Mesendoderm (in vitro differentiated cells): Measurements from ENCODE around the gene RNGTT.
"Not testable (repeated sequence)": the region's sequence is repeated elsewhere in the genome, so short reads cannot be mapped to it uniquely, and the experiment has no call there.

ENCODE experiments used
- DNase-seq: peaks from one replicate; pipeline ENCODE4 v3.0.0; 2013
- H2AK5ac ChIP-seq: 2 replicates; pipeline ENCODE4 v1.6.1; 2013; ENCODE audit warnings: low read length, inconsistent platforms
- H2BK120ac ChIP-seq: 2 replicates; pipeline ENCODE4 v1.6.1; 2013; ENCODE audit warnings: low read depth, mild to moderate bottlenecking, low read length, moderate library complexity, mixed read lengths
- H2BK15ac ChIP-seq: replicated peaks from 2 replicates; pipeline ENCODE4 v1.6.1; 2013; ENCODE audit warnings: low read depth, mild to moderate bottlenecking, moderate library complexity
- H2BK5ac ChIP-seq: 2 replicates; pipeline ENCODE4 v1.6.1; 2013; ENCODE audit warnings: low read length, inconsistent platforms
- H3K18ac ChIP-seq: 2 replicates; pipeline ENCODE4 v1.6.1; 2013; ENCODE audit warnings: mild to moderate bottlenecking, low read length, mixed read lengths
- H3K23ac ChIP-seq: one replicate; pipeline ENCODE4 v1.6.1; 2013; ENCODE audit warnings: low read length
- H3K27ac ChIP-seq: 2 replicates; pipeline ENCODE4 v1.5.1; 2013; ENCODE audit warnings: low read depth, mild to moderate bottlenecking, inconsistent platforms, low read length, moderate library complexity
- H3K27me3 ChIP-seq: 2 replicates; pipeline ENCODE4 v1.6.1; 2013; ENCODE audit warnings: low read length, control low read depth, mild to moderate bottlenecking, inconsistent platforms; ENCODE audit not compliant: insufficient read depth, poor library complexity
- H3K36me3 ChIP-seq: 2 replicates; pipeline ENCODE4 v1.6.1; 2013; ENCODE audit warnings: low read length, inconsistent platforms; ENCODE audit not compliant: control insufficient read depth, insufficient read depth
- H3K4ac ChIP-seq: one replicate; pipeline ENCODE4 v1.6.1; 2013; ENCODE audit warnings: low read depth, mild to moderate bottlenecking, low read length, moderate library complexity
- H3K4me1 ChIP-seq: 2 replicates; pipeline ENCODE4 v1.6.1; 2013; ENCODE audit warnings: low read depth, low read length, inconsistent platforms; ENCODE audit not compliant: control insufficient read depth
- H3K4me2 ChIP-seq: 2 replicates; pipeline ENCODE4 v1.6.1; 2013; ENCODE audit warnings: low read length
- H3K4me3 ChIP-seq: 2 replicates; pipeline ENCODE4 v1.5.1; 2013; ENCODE audit warnings: mild to moderate bottlenecking, low read length
- H3K56ac ChIP-seq: one replicate; pipeline ENCODE4 v1.6.1; 2013; ENCODE audit warnings: low read length
- H3K79me1 ChIP-seq: 2 replicates; pipeline ENCODE4 v1.6.1; 2013; ENCODE audit warnings: low read length, inconsistent platforms
- H3K79me2 ChIP-seq: 2 replicates; pipeline ENCODE4 v1.6.1; 2013; ENCODE audit warnings: mild to moderate bottlenecking, low read length; ENCODE audit not compliant: control insufficient read depth, insufficient read depth
- H3K9ac ChIP-seq: 2 replicates; pipeline ENCODE4 v1.6.1; 2013; ENCODE audit warnings: low read length, inconsistent platforms
- H4K5ac ChIP-seq: one replicate; pipeline ENCODE4 v1.6.1; 2013; ENCODE audit warnings: low read length
- H4K8ac ChIP-seq: one replicate; pipeline ENCODE4 v1.6.1; 2013; ENCODE audit warnings: low read depth, mild to moderate bottlenecking, control low read depth, low read length, moderate library complexity
- WGBS: extraction: QIAGEN DNeasy Blood & Tissue Kit; methylation state at CpG from one replicate; pipeline ENCODE4 v1.1.7; 2013; ENCODE audit warnings: low lambda C conversion rate, missing lambda C conversion rate; ENCODE audit not compliant: insufficient coverage; ENCODE audit errors: extremely low coverage; 5-methylcytosine and 5-hydroxymethylcytosine counted together

RNGTT gene

DNA sequence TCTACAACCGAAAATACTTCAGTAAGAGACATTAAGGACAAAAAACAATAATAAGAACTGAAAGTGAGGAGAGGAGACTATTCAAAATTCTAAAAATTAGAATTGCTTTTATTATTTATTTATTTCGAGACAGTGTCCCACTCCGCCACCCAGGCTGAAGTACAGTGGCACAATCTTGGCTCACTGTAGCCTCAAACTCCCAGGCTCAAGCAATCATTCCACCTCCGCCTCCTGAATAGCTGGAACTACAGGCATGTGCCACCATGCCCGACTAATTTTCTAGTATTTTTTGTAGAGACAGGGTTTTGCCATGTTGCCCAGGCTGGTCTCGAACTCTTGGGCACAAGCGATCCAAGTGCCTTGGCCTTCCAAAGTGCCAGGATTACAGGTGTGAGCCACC, 123.1 kb downstream of the RNGTT start:
- Histone ChIP-seq H3K27ac (no peak overlapping the region), H3K27me3 (no peaks in the 10 kb centered on the region), H2AK5ac (no peak overlapping the region), H4K8ac (no peak overlapping the region), H3K36me3 (no peaks in the 10 kb centered on the region), H4K5ac (no peak overlapping the region), H3K56ac (no peak overlapping the region), H3K4me1 (no peaks in the 10 kb centered on the region), H3K4me2 (no peak overlapping the region), H3K79me2 (no peaks in the 10 kb centered on the region), H3K18ac (no peak overlapping the region), H3K23ac (no peak overlapping the region), H3K4ac (no peak overlapping the region), H3K79me1 (no peaks in the 10 kb centered on the region), H3K9ac (no peak overlapping the region), H2BK120ac (no peak overlapping the region), H2BK5ac (no peak overlapping the region), H2BK15ac (no peak overlapping the region), H3K4me3 (no peak overlapping the region)
- no CpG with 5 or more reads among the region's 7 CpGs for WGBS
- no peak for DNase-seq

- no peak overlapping the region for H3K27ac ChIP-seq
- H3K9ac ChIP-seq = no peak overlapping the region
- H2AK5ac ChIP-seq = no peak overlapping the region
- no peak for DNase-seq
- no peak overlapping the region for H3K56ac ChIP-seq
- H3K79me1 ChIP-seq = no peaks in the 10 kb centered on the region
- H2BK5ac ChIP-seq = no peak overlapping the region
- H4K5ac ChIP-seq = no peak overlapping the region
- no peak overlapping the region for H3K23ac ChIP-seq
- no peaks in the 10 kb centered on the region for H3K79me2 ChIP-seq
- no peak overlapping the region for H2BK15ac ChIP-seq
- H3K4ac ChIP-seq = no peak overlapping the region
- WGBS = no CpG with 5 or more reads among the region's 5 CpGs
- no peak overlapping the region for H3K18ac ChIP-seq
- no peaks in the 10 kb centered on the region for H3K4me1 ChIP-seq
- no peak overlapping the region for H2BK120ac ChIP-seq
- no peaks in the 10 kb centered on the region for H3K36me3 ChIP-seq
- H4K8ac ChIP-seq = no peak overlapping the region
- H3K27me3 ChIP-seq = no peaks in the 10 kb centered on the region
- H3K4me3 ChIP-seq = no peak overlapping the region
- H3K4me2 ChIP-seq = no peak overlapping the region
Observed at GRCh38 chr6:88839280-88839679, 124.1 kb downstream of the RNGTT start.

DNA sequence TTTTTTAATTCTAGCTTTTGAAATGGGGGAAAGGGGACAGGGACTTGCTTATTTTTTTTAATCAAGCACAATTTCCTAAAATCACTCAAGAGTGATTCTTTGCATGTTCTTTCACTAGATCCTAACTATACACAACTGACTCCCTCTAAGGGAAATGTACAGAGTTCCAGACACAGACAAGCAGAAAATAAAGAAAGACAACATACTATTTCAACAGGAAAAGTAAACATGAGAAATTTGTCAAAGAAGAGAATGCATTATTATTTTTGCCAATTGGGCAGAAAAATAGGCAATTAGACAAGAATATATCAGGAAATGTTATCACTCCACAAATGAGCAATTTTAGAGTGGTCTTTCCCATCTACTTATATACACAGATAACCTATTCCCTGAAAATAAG, 128.2 kb downstream of the RNGTT start:
- Histone ChIP-seq H2AK5ac (no peak overlapping the region), H2BK15ac (no peak overlapping the region), H3K4me3 (no peak overlapping the region), H3K27me3 (no peaks in the 10 kb centered on the region), H3K18ac (no peak overlapping the region), H3K79me2 (no peaks in the 10 kb centered on the region), H3K56ac (no peak overlapping the region), H4K8ac (no peak overlapping the region), H3K36me3 (no peaks in the 10 kb centered on the region), H2BK120ac (no peak overlapping the region), H3K79me1 (no peaks in the 10 kb centered on the region), H3K27ac (no peak overlapping the region), H3K9ac (no peak overlapping the region), H4K5ac (no peak overlapping the region), H2BK5ac (no peak overlapping the region), H3K4me2 (no peak overlapping the region), H3K4ac (no peak overlapping the region), H3K23ac (no peak overlapping the region), H3K4me1 (no peaks in the 10 kb centered on the region)
- no peak for DNase-seq

- H3K27ac ChIP-seq, H2BK5ac ChIP-seq, H3K36me3 ChIP-seq, H4K5ac ChIP-seq, H2BK120ac ChIP-seq, H3K56ac ChIP-seq, H3K27me3 ChIP-seq, H3K79me1 ChIP-seq, H2AK5ac ChIP-seq, H3K9ac ChIP-seq, H2BK15ac ChIP-seq, H3K18ac ChIP-seq, H3K4ac ChIP-seq, H3K23ac ChIP-seq, H3K79me2 ChIP-seq, H3K4me1 ChIP-seq, DNase-seq, H4K8ac ChIP-seq, H3K4me2 ChIP-seq, H3K4me3 ChIP-seq: not testable (repeated sequence)
- WGBS = no CpG with 5 or more reads among the region's 1 CpG
Observed at GRCh38 chr6:88833071-88833470, 130.3 kb downstream of the RNGTT start.

DNA sequence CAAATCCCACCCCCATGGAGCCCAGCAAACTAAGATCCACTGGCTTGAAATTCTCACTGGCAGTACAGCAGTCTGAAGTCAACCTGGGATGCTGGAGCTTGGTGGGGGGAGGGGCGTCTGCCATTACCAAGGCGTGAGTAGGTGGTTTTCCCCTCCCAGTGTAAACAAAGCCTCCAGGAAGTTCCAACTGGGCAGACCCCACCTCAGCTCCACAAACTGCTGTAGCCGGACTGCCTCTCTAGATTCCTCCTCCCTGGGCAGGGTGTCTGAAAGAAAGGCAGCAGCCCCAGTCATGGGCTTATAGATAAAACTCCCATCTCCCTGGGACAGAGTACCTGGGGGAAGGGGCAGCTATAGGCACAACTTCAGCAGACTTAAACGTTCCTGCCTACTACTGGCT, 135.8 kb downstream of the RNGTT start:
- not testable (repeated sequence) for H4K5ac ChIP-seq, H2BK120ac ChIP-seq, H3K79me2 ChIP-seq, H4K8ac ChIP-seq, H3K56ac ChIP-seq, H3K27me3 ChIP-seq, H2AK5ac ChIP-seq, H3K27ac ChIP-seq, H3K23ac ChIP-seq, H3K4me1 ChIP-seq, H3K4me2 ChIP-seq, H3K9ac ChIP-seq, H3K79me1 ChIP-seq, H3K4me3 ChIP-seq, H3K4ac ChIP-seq, H3K18ac ChIP-seq, H2BK5ac ChIP-seq, H3K36me3 ChIP-seq, H2BK15ac ChIP-seq
- WGBS = no CpG with 5 or more reads among the region's 4 CpGs
- DNase-seq = peak; percentile 70

DNA sequence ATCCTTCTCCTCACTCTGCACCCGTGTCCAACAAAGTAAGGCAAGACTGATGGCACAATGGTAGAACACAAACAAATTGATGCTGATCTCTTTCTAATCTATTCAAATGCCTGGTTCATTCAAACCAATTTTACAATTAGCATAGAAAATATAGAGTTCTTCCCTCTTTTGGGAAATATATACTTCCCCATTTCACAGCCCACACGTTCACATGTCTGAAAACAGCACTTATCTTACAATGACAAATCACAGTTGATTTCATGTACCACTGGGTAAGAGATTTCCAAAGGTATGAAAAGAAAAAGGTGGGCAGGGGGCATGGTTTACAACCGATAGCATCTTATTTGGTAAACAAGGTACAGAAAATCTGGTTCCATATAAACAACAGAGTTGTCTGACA, 137.6 kb downstream of the RNGTT start:
- no peak overlapping the region for H3K23ac ChIP-seq
- no peak overlapping the region for H4K8ac ChIP-seq
- H3K18ac ChIP-seq = no peak overlapping the region
- H3K4ac ChIP-seq = no peak overlapping the region
- no CpG with 5 or more reads among the region's 3 CpGs for WGBS
- DNase-seq = no peak
- no peaks in the 10 kb centered on the region for H3K79me1 ChIP-seq
- H3K4me1 ChIP-seq = no peaks in the 10 kb centered on the region
- no peaks in the 10 kb centered on the region for H3K36me3 ChIP-seq
- no peaks in the 10 kb centered on the region for H3K79me2 ChIP-seq
- H3K9ac ChIP-seq = no peak overlapping the region
- no peak overlapping the region for H3K4me2 ChIP-seq
- no peak overlapping the region for H3K4me3 ChIP-seq
- no peak overlapping the region for H2BK15ac ChIP-seq
- no peak overlapping the region for H3K56ac ChIP-seq
- H4K5ac ChIP-seq = no peak overlapping the region
- H2BK5ac ChIP-seq = no peak overlapping the region
- no peak overlapping the region for H2AK5ac ChIP-seq
- no peak overlapping the region for H2BK120ac ChIP-seq
- H3K27ac ChIP-seq = no peak overlapping the region
- H3K27me3 ChIP-seq = no peaks in the 10 kb centered on the region
